T-helper 2 cell (primary cell): Measurements from ENCODE around the gene ANKRD61.
A peak's percentile ranks its signal among the peaks of the same experiment; 100 is the strongest.
"Not testable (repeated sequence)": the region's sequence is repeated elsewhere in the genome, so short reads cannot be mapped to it uniquely, and the experiment has no call there.

Source experiments
- DNase-seq, 5 experiments: peaks; one replicate each; pipeline versions ENCODE4 v3.0.0 to v3.0.0-alpha.2; 2012 to 2022
- total RNA-seq, 2 donors: gene quantifications; one replicate each; lab custom pipeline; 2026; lab: John Stamatoyannopoulos, UW

Gene ANKRD61
- 0 to 0.13 reads per million in 2 donors for total RNA-seq

- no peak for DNase-seq
Measured at GRCh38 chr7:6030988-6031387, at the start of gene ANKRD61. TSS of gene ANKRD61 (plus strand) at chr7:6031376. CDS start at chr7:6031376, 0 bp downstream.

- not testable (repeated sequence) for DNase-seq
Measured at GRCh38 chr7:5987061-5987460, 44.1 kb upstream of the ANKRD61 start.

- peak in 3 of 5 experiments; percentile 26 to 67 (median 29) for DNase-seq
Measured at GRCh38 chr7:5997210-5997808, 33.9 kb upstream of the ANKRD61 start.

GRCh38 chr7:6007386-6007785 lies 23.8 kb upstream of the ANKRD61 start:
- DNase-seq = no peak

GRCh38 chr7:6007835-6008590 lies 23.2 kb upstream of the ANKRD61 start:
- not testable (repeated sequence) for DNase-seq

GRCh38 chr7:6008668-6009611 lies 22.2 kb upstream of the ANKRD61 start, which contains the start of the genes AIMP2 and PMS2:
TSS of gene AIMP2 (plus strand) at chr7:6009272. CDS start at chr7:6009364, 92 bp downstream.
TSS of gene PMS2 (minus strand) at chr7:6009049. CDS start at chr7:6009019, 30 bp downstream.
- DNase-seq = peak; percentile 83 to 96 (median 94)

GRCh38 chr7:6010370-6010769 lies 20.8 kb upstream of the ANKRD61 start:
- not testable (repeated sequence) for DNase-seq

GRCh38 chr7:6011541-6011940 lies 19.6 kb upstream of the ANKRD61 start:
- DNase-seq = no peak

- peak in 1 of 5 experiments; percentile 60 for DNase-seq
Measured at GRCh38 chr7:6012355-6013104, 18.6 kb upstream of the ANKRD61 start.

GRCh38 chr7:6015917-6016652 lies 15.1 kb upstream of the ANKRD61 start:
- DNase-seq = peak in 1 of 5 experiments; percentile 57

GRCh38 chr7:6016653-6016966 lies 14.6 kb upstream of the ANKRD61 start:
- DNase-seq = no peak

- no peak for DNase-seq
Measured at GRCh38 chr7:6020371-6021286, 10.5 kb upstream of the ANKRD61 start.

- DNase-seq = no peak
Measured at GRCh38 chr7:6022707-6023106, 8.5 kb upstream of the ANKRD61 start.

GRCh38 chr7:6023974-6024435 lies 7.2 kb upstream of the ANKRD61 start:
- DNase-seq = no peak

- peak; percentile 22 to 85 (median 51) for DNase-seq
Measured at GRCh38 chr7:6026011-6026819, 5.0 kb upstream of the ANKRD61 start.

- DNase-seq = no peak
Measured at GRCh38 chr7:6026820-6027311, 4.3 kb upstream of the ANKRD61 start.

GRCh38 chr7:6027806-6028365 lies 3.3 kb upstream of the ANKRD61 start:
- no peak for DNase-seq

GRCh38 chr7:6028563-6028962 lies 2.6 kb upstream of the ANKRD61 start:
- no peak for DNase-seq

GRCh38 chr7:6031567-6031966 lies 391 bp downstream of the ANKRD61 start:
- DNase-seq = no peak
